ENCODE data around the gene NFS1.
"Not testable (repeated sequence)": the region's sequence is repeated elsewhere in the genome, so short reads cannot be mapped to it uniquely, and the experiment has no call there.

Gene NFS1

DNA sequence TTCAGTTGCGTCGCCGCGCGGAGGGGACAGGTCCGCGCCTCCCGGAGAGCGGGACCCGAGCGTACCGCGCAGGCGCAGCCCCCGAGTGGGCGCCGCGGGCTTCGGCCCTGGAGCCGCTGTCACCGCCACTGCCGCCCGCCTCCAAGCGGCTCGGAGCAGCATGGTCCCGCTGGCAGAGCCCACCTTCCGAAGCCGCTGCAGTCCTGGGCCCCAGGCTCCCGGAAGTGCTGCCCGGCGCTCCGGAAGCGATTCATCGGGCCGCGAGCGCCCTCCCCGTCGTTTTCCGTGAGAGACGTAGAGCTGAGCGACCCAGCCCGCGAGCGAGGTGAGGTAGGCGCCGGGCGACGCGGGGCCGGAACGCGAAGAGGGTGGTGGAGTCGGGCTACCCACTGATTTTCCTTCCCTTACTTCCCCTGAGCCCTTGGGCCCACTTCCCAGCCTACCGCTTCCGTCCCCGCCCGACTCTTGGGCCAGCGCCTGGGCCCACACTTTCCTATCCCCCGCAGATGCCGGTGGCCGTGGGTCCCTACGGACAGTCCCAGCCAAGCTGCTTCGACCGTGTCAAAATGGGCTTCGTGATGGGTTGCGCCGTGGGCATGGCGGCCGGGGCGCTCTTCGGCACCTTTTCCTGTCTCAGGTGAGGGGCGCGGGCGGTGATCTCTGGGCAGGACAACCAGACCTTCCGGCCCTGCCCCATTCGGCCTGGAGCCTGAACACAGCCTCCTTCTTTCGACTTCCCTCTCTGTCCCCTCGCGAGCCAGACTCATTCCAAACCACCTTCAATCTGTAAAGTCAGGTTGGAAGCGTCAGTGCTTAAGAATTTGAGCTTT lies at the start of gene NFS1, which contains the start of gene ROMO1:
TSS of gene NFS1 (minus strand) at position 226 of the 830 bp plus-strand sequence. CDS start at position 162, 64 bp downstream.
TSS of gene ROMO1 (plus strand) at position 279 of the 830 bp plus-strand sequence. CDS start at position 507, 228 bp downstream.
- peak; percentile 71 to 83 for DNase-seq (ENCODE audit: low read depth in 1 of 2, low spot score in 1 of 2)

DNA sequence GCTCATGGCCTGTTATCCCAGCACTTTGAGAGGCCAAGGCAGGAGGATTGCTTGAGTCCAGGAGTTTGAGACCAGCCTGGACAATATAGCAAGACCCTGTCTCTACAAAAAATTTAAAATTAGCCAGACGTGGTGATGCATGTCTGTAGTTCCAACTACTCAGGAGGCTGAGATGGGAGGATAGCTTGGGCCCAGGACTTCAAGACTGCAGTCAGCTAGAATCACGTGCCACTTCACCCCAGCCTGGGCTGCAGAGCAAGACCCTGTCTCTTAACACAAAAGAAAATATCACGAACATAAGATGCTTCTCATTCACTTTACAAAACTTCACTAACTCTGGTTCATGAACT lies 45.3 kb upstream of the NFS1 start:
- not testable (repeated sequence) for DNase-seq (ENCODE audit: low read depth in 1 of 2, low spot score in 1 of 2)

DNA sequence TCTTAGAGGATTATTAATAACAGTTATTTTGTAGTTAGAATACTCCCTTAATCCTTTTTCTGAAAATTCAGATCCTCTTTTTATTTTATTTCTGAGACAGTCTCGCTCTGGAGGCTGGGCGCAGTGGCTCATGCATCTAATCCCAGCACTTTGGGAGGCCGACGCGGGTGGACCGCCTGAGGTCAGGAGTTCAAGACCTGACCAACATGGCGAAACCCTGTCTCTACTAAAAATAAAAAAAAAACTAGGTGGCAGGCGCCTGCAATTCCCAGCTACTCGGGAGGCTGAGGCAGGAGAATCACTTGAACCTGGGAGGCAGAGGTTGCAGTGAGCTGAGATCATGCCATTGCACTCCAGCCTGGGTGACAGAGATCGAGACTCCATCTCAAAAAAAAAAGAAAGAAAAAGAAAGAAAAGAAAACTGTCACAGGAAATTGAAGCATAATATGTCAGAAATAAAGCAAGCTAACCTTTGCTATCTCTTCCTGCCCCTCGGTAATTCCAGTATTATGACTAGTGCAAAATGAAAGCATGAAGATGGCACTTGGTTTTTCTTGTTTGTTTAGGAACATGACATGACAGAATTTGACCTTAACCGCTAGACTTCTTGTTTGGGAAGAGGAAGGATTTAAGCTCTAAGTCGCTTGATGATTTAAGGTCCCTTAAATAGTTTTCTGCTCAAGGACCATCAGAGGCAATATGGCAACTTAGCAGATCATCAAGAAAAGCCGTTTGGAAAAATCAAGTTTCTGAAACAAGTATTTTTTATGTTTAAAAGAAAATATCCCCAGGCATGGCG lies 44.7 kb upstream of the NFS1 start:
- DNase-seq (ENCODE audit: low read depth in 1 of 2, low spot score in 1 of 2): no peak

DNA sequence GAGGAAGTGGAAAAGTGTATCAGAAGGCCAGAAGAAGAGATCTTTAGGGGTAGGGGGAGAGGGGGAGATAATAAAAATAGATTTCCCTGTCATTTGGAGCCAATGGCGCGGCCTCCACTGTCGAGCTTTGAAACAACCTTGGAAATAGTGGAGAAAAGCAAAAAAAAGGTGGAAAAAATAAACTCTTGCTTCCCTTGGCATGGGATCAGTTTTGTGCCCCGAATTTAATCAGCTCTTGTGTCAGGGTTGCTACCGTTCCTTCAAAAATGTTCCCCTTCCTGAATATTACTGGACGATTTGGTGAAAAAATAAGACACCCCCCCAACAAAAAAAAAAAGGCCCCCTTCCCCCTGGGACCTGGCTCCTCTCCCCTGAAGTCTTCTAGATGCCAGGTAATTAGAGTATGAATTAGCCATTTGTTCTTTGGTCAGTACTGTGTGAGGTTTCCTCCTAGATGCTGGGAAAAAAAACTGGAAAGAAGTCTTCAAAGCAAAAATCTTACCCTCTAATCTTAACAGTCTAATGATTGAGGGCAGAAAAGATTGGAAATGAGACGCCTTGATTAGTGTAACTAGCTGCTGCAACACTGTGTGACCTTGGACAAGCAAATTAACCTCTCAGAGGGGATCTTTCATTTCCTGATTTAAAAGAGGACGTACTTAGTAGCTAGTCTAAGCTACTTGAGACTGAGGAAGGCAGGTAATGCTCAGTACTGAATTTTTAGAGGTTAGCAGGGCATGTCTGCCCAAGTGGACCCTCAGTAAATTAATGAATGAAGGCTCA lies 43.8 kb upstream of the NFS1 start:
- no peak for DNase-seq (ENCODE audit: low read depth in 1 of 2, low spot score in 1 of 2)

DNA sequence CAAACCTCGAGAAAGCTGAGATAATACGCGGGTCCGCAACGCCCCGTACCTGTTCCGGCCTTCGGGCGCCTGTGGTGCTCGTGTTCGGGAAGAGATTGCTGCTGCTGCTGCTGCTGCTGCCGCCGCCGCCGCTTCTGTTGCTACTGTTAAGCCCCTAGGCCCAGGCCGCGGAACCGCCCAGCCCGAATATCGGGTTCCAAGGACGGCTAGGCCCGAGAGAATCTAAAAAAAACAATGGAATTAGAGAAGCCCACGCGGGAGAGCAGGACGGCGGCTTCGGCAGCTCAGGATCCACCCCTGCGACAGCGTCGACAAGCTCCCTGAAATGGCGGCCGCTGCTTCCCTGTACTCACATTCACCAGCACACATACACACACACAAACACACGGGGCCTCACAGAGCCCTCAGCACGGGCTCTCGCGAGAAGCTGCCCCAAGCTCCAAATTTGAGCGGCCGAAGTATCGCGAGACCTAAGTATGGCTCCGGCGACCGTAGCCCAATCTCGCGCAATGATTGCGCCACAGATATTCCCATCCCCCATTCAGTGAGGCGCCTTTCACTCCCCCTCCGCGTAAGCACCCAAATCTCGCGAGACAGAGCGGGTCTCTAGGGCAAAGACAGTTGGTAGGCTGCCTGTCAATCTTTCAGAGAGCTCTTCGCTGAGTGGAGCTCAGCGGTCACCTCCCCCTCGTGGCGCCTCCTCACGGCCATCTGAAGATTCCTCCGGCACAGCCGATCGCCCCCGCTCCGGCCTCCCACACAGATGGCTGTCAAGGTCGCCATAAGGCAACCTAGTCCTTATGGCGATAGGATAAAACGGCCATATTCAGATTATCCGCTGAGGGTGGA lies 43.0 kb upstream of the NFS1 start, which contains the start of gene RBM39:
TSS of gene RBM39 (minus strand) at position 369 of the 849 bp plus-strand sequence. CDS start 1,386 bp downstream, outside the sequence.
- DNase-seq (ENCODE audit: low read depth in 1 of 2, low spot score in 1 of 2): peak; percentile 96 to 98

DNA sequence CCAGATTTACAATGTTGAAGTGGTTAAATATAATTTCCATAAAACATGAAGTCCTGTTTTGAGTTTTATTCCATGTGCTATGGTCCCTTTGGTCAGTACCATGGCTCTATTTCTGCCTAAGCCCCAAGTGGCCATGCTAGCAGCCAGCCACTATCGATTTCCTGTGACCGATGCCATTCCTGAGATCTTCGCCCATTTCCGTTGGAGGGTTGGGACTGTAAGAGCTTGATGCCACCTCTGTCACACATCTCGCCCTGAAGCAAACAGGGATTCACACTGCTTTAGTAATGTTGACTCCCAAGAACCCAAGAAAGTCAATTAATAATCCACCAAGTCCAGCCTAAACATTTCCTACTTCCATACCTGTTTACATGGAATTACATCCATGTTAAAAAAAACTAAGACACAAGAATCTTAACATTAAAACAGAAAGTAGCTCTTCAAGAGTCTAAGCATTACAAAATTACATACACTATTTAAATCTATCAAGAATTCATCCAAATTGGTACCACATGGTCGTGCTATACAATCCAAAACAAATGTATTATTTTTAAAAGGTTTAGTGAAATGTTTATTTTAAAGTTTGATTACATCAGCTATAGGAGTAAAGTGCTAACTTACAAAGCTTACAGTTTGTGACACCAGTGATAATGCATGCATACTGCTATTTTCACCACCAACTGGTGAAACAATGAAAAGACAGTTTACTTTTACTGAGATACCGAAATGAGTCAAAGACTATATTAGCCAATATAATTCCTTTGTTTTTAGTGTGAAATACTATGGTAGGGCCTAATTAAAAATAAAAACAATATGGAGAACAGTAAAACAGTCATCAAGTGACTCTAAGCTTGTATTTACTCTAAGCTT lies 40.4 kb upstream of the NFS1 start:
- no peak for DNase-seq (ENCODE audit: low read depth in 1 of 2, low spot score in 1 of 2)

DNA sequence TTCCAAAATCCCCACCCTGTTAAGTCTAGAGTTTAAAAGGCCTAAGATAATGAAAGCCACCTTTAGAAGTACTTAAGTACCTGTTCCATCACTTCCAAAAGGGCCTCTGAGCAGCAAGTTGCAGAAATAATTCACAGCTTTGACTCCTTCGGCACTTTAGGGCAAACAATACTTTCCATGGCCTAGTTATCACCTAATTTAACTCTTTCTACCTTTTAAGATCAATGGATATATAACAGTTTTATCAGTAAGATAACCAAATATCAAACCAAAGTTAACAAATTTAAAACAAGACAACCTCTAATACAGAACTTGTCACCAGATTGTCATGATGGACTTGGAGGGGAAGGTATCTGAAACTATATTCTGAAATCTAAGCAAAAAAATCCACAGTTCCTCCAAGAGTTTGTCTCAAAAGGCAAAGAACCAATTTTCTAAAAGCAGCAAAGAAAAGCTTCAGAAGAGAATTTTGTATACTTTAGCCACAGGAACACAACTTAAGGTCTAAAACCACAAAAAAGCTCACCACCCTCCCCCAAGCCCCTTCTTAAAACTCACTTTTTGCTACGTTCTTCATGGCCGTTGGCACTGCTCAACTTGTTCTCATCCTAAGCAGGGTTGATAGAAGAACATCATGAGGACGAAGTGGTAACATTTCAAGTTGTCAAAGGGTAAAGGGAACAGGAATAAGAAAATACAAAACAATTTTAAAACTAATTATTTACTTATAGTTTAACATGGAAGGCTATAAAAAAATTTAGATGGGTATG lies 39.4 kb upstream of the NFS1 start:
- no peak for DNase-seq (ENCODE audit: low read depth in 1 of 2, low spot score in 1 of 2)

DNA sequence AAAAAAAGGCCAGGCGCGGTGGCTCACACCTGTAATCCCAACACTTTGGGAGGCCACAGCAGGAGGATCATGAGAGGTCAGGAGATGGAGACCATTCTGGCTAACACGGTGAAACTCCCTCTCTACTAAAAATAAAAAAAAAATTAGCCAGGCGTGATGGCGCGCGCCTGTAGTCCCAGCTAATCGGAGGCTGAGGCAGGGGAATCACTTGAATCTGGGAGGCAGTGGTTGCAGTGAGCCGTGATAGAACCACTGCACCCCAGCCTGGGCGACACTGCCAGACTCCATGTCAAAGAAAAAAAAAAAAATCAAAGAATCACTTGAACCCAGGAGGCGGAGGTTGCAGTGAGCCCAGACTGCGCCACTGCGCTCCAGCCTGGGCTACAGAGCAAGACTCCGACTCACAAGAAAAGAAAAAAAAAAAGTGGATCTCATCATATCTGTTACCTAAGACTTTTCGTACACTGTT lies 38.7 kb upstream of the NFS1 start:
- DNase-seq (ENCODE audit: low read depth in 1 of 2, low spot score in 1 of 2): no peak

DNA sequence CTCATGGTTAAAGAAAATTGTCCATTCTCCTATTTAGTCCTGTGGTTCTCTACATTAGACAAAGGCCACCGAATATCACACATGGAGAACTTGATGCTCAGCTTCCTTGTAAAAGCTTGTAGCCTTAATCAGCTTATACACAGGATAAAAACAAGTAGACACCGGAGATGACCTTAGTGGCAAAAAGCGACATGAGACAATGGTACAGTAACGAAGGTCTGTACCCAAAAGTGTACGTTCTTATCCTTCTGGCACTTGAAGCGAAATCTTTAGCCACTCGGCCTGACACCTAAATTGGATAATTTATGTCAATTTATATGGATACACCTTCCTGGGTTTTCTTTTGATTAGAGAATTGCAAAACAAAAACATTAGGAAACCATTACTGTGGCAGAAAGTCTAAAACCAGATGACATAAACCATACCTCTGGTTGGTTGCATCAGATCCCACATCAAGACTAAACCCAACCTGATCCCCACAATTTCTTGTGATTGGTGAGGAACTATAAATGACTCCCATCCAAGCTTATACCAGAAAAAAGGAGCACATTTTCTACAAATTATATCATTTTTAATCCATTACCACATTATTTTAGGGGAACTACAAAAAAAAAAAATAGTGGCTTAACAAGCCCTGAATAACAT lies 36.8 kb upstream of the NFS1 start:
- no peak for DNase-seq (ENCODE audit: low read depth in 1 of 2, low spot score in 1 of 2)

DNA sequence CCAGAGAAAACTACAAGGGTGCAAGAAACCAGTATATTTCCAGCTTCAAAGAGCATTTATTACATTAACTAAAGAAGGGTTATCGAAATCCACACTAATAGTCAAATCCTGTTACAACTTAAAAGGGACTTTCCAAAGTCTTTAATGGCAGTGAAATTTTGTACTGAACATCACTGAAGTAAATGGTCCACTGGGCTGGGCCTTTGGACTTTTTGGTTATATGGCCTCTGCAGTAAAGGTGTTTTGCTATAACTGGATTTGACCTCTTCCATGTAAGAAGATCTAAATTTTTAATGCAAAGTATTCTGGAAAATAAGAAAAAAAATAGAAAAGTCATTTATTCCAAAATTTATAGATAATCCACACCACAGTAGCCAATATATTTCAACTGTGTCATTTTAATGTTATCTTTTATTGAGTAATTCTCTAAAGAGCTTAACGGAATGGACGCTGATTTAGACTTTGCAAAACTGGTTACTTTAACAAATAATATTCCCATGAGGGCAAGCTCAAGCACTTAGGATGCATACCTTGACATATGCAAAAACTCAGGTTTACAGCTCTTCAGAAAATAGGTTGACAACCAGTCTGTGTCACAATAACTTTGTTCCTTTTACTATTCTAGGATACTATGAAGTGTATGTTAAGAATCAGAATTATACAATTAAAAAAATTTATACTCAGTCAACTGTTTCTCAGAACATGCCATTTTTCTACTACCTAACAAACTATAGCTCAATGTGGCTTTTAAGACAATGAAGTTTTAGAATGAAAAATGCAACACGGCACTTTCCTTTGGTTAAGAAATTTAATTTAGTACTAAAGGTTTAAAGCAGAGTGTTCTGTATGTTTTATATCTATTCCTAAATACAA lies 35.9 kb upstream of the NFS1 start:
- DNase-seq (ENCODE audit: low read depth in 1 of 2, low spot score in 1 of 2): no peak

DNA sequence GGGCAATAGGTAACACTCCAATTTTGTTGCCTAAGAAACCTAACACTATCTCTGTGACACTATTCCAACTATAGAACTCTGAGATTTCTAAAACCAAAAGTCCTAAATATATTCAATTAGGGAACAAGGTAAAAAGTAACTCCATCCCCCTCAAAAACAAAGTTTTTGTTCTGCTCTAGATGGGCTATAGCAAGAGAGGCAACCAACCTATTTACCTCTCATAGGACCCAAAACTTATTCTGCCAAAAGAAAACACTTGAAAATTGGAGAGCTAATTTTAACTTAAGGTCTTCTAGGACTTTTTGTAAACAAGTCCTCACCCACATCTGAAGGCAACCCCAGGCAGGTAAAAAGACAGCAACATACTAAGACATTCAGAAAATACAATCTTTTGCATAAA lies 35.2 kb upstream of the NFS1 start:
- DNase-seq (ENCODE audit: low read depth in 1 of 2, low spot score in 1 of 2): no peak

DNA sequence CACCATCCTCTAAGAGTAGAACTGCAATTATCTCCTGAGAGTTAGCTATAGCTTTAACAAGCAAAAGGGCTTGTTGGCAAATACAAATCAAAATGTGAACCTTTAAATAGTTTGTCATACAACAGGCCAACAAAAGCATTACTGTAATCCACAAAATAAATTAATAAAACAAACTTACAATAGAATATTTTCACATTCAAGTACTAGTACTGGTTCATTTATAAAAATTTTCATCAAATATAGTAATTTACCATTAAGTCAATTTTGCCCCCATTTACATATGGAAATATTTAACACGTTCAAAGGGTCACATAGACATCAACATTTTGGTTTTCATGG lies 33.5 kb upstream of the NFS1 start:
- DNase-seq (ENCODE audit: low read depth in 1 of 2, low spot score in 1 of 2): no peak

DNA sequence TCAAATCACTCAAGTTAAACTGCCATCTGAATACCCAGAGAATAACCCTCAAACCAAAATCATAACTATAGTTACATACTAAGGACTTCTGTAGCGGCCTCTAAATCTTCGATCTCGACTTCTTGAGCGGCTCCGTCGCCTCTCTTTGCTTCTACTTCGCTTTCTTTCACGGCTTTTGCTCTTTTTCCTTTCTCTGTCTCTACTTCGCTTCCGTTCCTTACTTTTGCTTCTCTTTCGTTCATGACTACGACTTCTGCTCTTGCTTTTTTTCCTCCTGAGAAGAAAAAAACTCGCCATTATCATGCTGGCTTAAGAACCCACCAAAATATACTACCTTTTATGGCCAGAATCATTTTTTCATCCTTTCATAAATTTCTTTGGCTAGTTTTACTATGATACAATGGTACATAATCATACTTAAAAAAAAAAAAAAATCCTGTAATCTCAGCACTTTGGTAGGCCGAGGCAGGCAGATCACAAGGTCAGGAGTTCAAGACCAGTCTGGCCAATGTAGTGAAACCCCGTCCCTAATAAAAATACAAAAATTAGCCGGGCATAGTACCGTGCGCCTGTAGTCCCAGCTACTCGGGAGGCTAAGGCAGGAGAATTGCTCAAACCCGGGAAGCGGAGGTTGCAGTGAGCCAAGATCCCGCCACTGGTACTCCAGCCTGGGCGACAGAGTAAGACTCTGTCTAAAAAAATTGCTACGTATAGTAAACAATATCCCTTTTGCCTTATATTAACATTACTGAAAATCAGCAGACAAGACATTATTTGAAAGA lies 32.9 kb upstream of the NFS1 start:
- DNase-seq (ENCODE audit: low read depth in 1 of 2, low spot score in 1 of 2): no peak

DNA sequence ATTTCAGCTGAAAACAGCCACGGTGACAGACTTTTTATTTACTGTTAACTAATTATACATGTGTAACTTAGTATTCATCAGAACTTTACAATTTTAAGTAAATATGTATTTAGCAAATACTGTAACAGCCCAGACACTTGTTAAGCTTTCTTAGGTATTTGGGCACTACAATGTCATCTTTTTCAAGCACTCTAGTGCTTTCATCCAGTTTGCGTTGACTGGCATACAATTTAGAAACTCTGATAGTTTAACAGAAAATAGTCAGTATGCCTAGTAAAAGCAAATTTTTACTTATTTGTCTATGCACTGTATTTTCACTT lies 32.3 kb upstream of the NFS1 start:
- DNase-seq (ENCODE audit: low read depth in 1 of 2, low spot score in 1 of 2): no peak

DNA sequence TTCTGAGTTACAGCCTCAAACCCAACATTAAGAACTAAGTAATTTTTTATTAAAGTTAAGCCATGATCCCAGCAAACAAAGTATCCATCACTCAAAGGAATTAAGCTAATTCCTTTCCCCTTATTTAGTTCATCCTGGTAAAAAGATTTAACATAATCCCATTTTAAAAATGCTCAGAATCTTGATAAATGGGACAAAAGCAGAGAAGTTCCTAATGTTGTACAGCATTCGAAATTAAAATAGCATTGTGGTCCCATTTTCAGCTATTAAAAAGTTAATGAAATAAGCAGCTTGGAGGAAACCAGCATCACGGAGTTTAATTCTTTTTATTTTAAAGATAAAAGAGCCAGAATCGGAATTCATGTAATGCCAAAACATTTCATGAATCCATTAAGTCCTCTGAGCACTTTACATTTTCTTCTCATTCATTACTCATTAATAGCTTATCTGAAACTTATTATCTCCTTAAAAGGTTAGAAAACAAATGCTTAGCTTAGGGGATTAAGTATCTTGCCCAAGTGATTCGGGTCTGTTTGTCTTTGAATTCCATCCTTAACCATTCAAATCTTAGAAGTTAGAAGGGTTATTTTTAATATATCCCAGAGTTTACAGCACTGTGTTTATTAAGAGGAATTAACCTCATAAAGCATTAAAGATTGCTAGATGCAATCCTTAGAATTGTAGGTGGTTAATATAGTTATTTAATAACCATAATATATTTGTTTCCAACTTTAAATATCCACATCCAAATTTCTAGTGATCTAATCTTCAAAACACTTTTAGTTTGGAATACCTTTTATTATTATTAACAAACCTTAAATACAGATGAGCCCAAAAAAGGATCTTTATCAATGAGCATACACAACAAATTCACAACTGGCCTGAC lies 31.7 kb upstream of the NFS1 start:
- no peak for DNase-seq (ENCODE audit: low read depth in 1 of 2, low spot score in 1 of 2)
